HepG2 (cell line): Measurements from ENCODE around the gene KCNK10. TPM values are rescaled to one million over a fixed set of nuclear protein-coding genes. Genes with fewer than 3 reads are reported as not detected.
A peak's percentile ranks its signal among the peaks of the same experiment; 100 is the strongest.

Experiments
- ATAC-seq: fragments of 200-7000 bp; cut with Tn5 transposase; 3 replicates; pipeline ENCODE4 v1.9.1; 2020; ENCODE audit warnings: mild to moderate bottlenecking, moderate library complexity
- BruUV-seq: library from RNA; stranded (reverse); fragments of 400-500 nt; replicated peaks from 2 replicates; lab custom pipeline; 2021; lab: Mats Ljungman, UMichigan
- CTCF ChIA-PET: fragments of 300-600 bp; formaldehyde crosslinking; extraction: SDS; loops from one replicate; lab custom pipeline; 2021; ENCODE audit warnings: low total read pairs, inconsistent platforms, low intra/inter-chr PET ratio; lab: Yijun Ruan, JAX
- POLR2A ChIA-PET: fragments of 350-600 bp; sonication (Branson Sonifier 250); formaldehyde crosslinking; loops from one replicate; lab custom pipeline; 2020; ENCODE audit warnings: antibody characterized with exemption, inconsistent platforms; lab: Yijun Ruan, JAX
- DNase-seq: peaks from one replicate; pipeline ENCODE4 v3.0.0-alpha.2; 2015; ENCODE audit warnings: low spot score
- FAIRE-seq: peaks from 3 replicates; lab custom pipeline; 2011; peaks lifted over from hg19 to GRCh38; lab: Jason Lieb, UNC
- H2AFZ ChIP-seq: one replicate; pipeline ENCODE4 v1.6.1; 2011; ENCODE audit warnings: low read length, inconsistent platforms
- H3K27ac ChIP-seq: fragments of 300-600 bp; 3 replicates; pipeline ENCODE4 v1.8.0; 2011; ENCODE audit warnings: mixed run types, mild to moderate bottlenecking, mixed read lengths, low read length, inconsistent platforms; ENCODE audit not compliant: insufficient read depth; ENCODE audit errors: extremely low read length
- H3K27me3 ChIP-seq, 2 experiments: fragments of 200-600 bp in 1 of 2; 2 replicates in 1 of 2; 3 replicates in 1 of 2; pipeline versions ENCODE4 v1.6.0 to v1.8.0; 2011; ENCODE audit warnings: low read length in 2 of 2, mild to moderate bottlenecking in 2 of 2, moderate library complexity in 2 of 2, inconsistent platforms in 1 of 2; ENCODE audit not compliant: insufficient read depth in 2 of 2, control insufficient read depth in 1 of 2
- H3K36me3 ChIP-seq, 2 experiments: fragments of 200-600 bp in 1 of 2; replicated peaks in 1 of 2; 2 replicates in 1 of 2; 3 replicates in 1 of 2; pipeline versions ENCODE4 v1.5.1 to v1.8.0; 2011; ENCODE audit warnings: low read length in 2 of 2, inconsistent platforms in 1 of 2; ENCODE audit not compliant: insufficient read depth in 2 of 2, control insufficient read depth in 1 of 2
- H3K4me1 ChIP-seq: 2 replicates; pipeline ENCODE4 v1.5.1; 2012; ENCODE audit warnings: low read length, inconsistent platforms; ENCODE audit not compliant: insufficient read depth
- H3K4me2 ChIP-seq: 2 replicates; pipeline ENCODE4 v1.6.0; 2011; ENCODE audit warnings: low read depth, low read length, inconsistent platforms
- H3K4me3 ChIP-seq, 3 experiments: fragments of 200-600 bp in 1 of 3; sonication (generic), shearing (Covaris generic) in 1 of 3; replicated peaks in 1 of 3; 2 replicates each; pipeline ENCODE4 v1.5.1; 2011 to 2016; ENCODE audit warnings: low read length in 3 of 3, inconsistent platforms in 2 of 3, low read depth in 2 of 3, mild to moderate bottlenecking in 2 of 3, control low read depth in 1 of 3, mixed read lengths in 1 of 3; ENCODE audit not compliant: insufficient read depth in 1 of 3
- H3K79me2 ChIP-seq: one replicate; pipeline ENCODE4 v1.6.1; 2011; ENCODE audit warnings: low read length, inconsistent platforms; ENCODE audit not compliant: insufficient read depth
- H3K9ac ChIP-seq: 2 replicates; pipeline ENCODE4 v1.6.0; 2011; ENCODE audit warnings: mild to moderate bottlenecking, low read depth, low read length, inconsistent platforms; ENCODE audit not compliant: insufficient read depth
- H3K9me3 ChIP-seq: 2 replicates; pipeline ENCODE4 v1.5.1; 2012; ENCODE audit warnings: mild to moderate bottlenecking, low read length
- H4K20me1 ChIP-seq: 2 replicates; pipeline ENCODE4 v1.6.0; 2011; ENCODE audit warnings: inconsistent platforms, mild to moderate bottlenecking, low read length, moderate library complexity; ENCODE audit not compliant: insufficient read depth
- SRSF9 ChIP-seq: fragments of 200-400 bp; formaldehyde crosslinking; IDR thresholded peaks from 2 replicates; pipeline ENCODE4 v1.6.1; 2018; ENCODE audit warnings: borderline replicate concordance, mild to moderate bottlenecking, low read depth, low read length; ENCODE audit not compliant: insufficient read depth, poor library complexity, severe bottlenecking
- U2AF2 ChIP-seq: fragments of 200-400 bp; formaldehyde crosslinking; IDR thresholded peaks from 2 replicates; pipeline ENCODE4 v1.6.1; 2017; ENCODE audit warnings: low read depth, mild to moderate bottlenecking, low read length
- ZNF18 ChIP-seq: sonication (generic); formaldehyde crosslinking; IDR thresholded peaks from 2 replicates; pipeline ENCODE4 v1.8.0; 2022; ENCODE audit warnings: mild to moderate bottlenecking, missing genetic modification reagents; ENCODE audit not compliant: insufficient replicate concordance
- ZNF562 ChIP-seq: sonication (generic); formaldehyde crosslinking; IDR thresholded peaks from 2 replicates; pipeline ENCODE4 v1.8.0; 2022; ENCODE audit warnings: missing genetic modification reagents, borderline replicate concordance
- ZNF609 ChIP-seq: sonication (generic); formaldehyde crosslinking; IDR thresholded peaks from 2 replicates; pipeline ENCODE4 v1.4.0; 2020; ENCODE audit warnings: mild to moderate bottlenecking, missing genetic modification reagents, borderline replicate concordance
- WGBS: methylation state at CpG from one replicate; pipeline ENCODE4 v1.1.6; 2017; ENCODE audit warnings: low lambda C conversion rate; 5-methylcytosine and 5-hydroxymethylcytosine counted together
- in situ Hi-C: cut with HindIII; loops from 2 replicates; pipeline ENCODE4 v1.10.0; 2017; ENCODE audit warnings: low pct_unique_long_range_greater_than_20kb; ENCODE audit not compliant: extremely low pct_ligation_motif_present
- intact Hi-C: fragments of 100-400 bp; cut with micrococcal nuclease; formaldehyde crosslinking; loops from one replicate; pipeline ENCODE4 v1.10.0; 2022; ENCODE audit not compliant: unreplicated experiment
- polyA plus RNA-seq, 8 experiments: library from polyadenylated mRNA; depleted of rRNA in 3 of 8; stranded (reverse) in 7 of 8; unstranded in 1 of 8; fragments of >200 nt; fragmentation: Illumina TruSeq in 4 of 8; extraction: Trizol in 4 of 8; gene quantifications; 2 replicates each; pipeline versions ENCODE4 v1.2.1 to v1.2.3, GENCODE V29; 2011 to 2016; ENCODE audit warnings: low read depth in 4 of 8, missing spikeins in 1 of 8, mixed read lengths in 1 of 8; ENCODE audit not compliant: insufficient read depth in 1 of 8
- total RNA-seq, 5 experiments: library from RNA; depleted of rRNA; stranded (reverse); fragments of >200 nt; fragmentation: Illumina TruSeq; extraction: Trizol; gene quantifications; 2 replicates each; pipeline ENCODE4 v1.2.3, GENCODE V29; 2016; ENCODE audit warnings: low read depth in 1 of 5

KCNK10 gene
- total and polyA plus RNA-seq, 2 of the 13 experiments (the other 11 are each of a cell fraction or from before 2014, with no cell fraction given), result not detected

- BruUV-seq, result no TSS peak
- H3K9me3 ChIP-seq, result no peaks in the 10 kb centered on the region
- H3K36me3 ChIP-seq, result no peaks in the 10 kb centered on the region
- no peaks in the 10 kb centered on the region for H3K79me2 ChIP-seq
- in situ Hi-C loops, result no loop called here
- peaks cover 9% of the 10 kb centered on the region; the same call in 1 of the 2 replicates for H3K4me1 ChIP-seq
- TF ChIP-seq ZNF562 (CRISPR knock-in tag) (no peak), ZNF18 (CRISPR knock-in tag) (no peak), SRSF9 (peak; percentile 82), ZNF609 (CRISPR knock-in tag) (no peak), U2AF2 (0 out of 2 replicates have a peak, but pooled peaks have one; percentile 65)
- FAIRE-seq (no peak), DNase-seq (no peak), ATAC-seq (no peak)
- H2AFZ ChIP-seq, result no peak overlapping the region
- no peak overlapping the region for H3K4me2 ChIP-seq
- H3K27me3 ChIP-seq, result peaks cover 3 to 23% of the 10 kb centered on the region in 2 experiments; a peak in 3 of 5 replicates
- no peaks in the 10 kb centered on the region for H4K20me1 ChIP-seq
- H3K9ac ChIP-seq, result no peak overlapping the region
- CTCF ChIA-PET, result no interaction called here
- POLR2A ChIA-PET, result no interaction called here
- H3K4me3 ChIP-seq, result no peak overlapping the region
- intact Hi-C loops, result no loop called here
- WGBS, result 3% methylated on average over 1 of the region's 1 CpG
- no peak overlapping the region for H3K27ac ChIP-seq
Observed at GRCh38 chr14:88199882-88200281, 123.2 kb downstream of the KCNK10 start.
